Measurements from ENCODE around the gene HNRNPU. TPM values are rescaled to one million over a fixed set of nuclear protein-coding genes. Genes with fewer than 3 reads are reported as not detected.

HNRNPU gene
- total RNA-seq (2014; rRNA removed; shearing (Covaris generic)) (226 and 227 TPM in 2 replicates), polyA plus RNA-seq (2016; fragmentation: Nextera tagmentation; extraction: Ambion mirVana) (166 and 173 TPM in 2 replicates)

- peaks cover 46% of the 10 kb centered on the region for H3K79me2 ChIP-seq (ENCODE audit: insufficient read depth)
- H3K4me3 ChIP-seq, result peak within 1 kb of the TSS; percentile 97
- H3K9ac ChIP-seq, result peak within 1 kb of the TSS; percentile 100
- peaks cover 40% of the 10 kb centered on the region for H3F3A ChIP-seq (ENCODE audit: insufficient read depth)
- H3K4me2 ChIP-seq (ENCODE audit: unreplicated experiment), result peak within 1 kb of the TSS; percentile 85
- no peak for TF ChIP-seq EZH2 (IDR thresholded peaks at IDR 0.05; ENCODE audit: insufficient read depth, poor library complexity, severe bottlenecking)
- in situ Hi-C loops (cut with MboI), result loop anchor here (25.0 kb wide), 1 partner anchor 173 kb away; no protein-coding TSS in a partner anchor
- WGBS, 2 experiments (ENCODE audit: low coverage in 1 of 2, low lambda C conversion rate in 2 of 2, missing lambda C conversion rate in 2 of 2), result 1% methylated on average over 54 to 66 of the region's 71 CpGs
- H3K9me3 ChIP-seq (ENCODE audit: low read depth), result no peaks in the 10 kb centered on the region
- peak within 1 kb of the TSS; percentile 99 for H3K27ac ChIP-seq
- peak within 1 kb of the TSS; percentile 89 for H2AFZ ChIP-seq
- H3K27me3 ChIP-seq (replicated peaks; ENCODE audit: insufficient read depth), result no peaks in the 10 kb centered on the region
- peaks cover 33% of the 10 kb centered on the region for H4K20me1 ChIP-seq (ENCODE audit: insufficient read depth)
- H3K4me1 ChIP-seq (ENCODE audit: insufficient read depth), result peaks cover 36% of the 10 kb centered on the region
- peak; percentile 100 for DNase-seq
- H3K36me3 ChIP-seq (ENCODE audit: low read depth), result peaks cover 24% of the 10 kb centered on the region
- H3K9me2 ChIP-seq (ENCODE audit: insufficient read depth), result no peaks in the 10 kb centered on the region
Measured at GRCh38 chr1:244864253-244865027, at the start of gene HNRNPU. HNRNPU (minus strand) TSS chr1:244864543; CDS start chr1:244864307, 236 bp downstream.

GRCh38 chr1:244913806-244914205 lies 49.5 kb upstream of the HNRNPU start:
- H3K27ac ChIP-seq, result no peak overlapping the region
- no peaks in the 10 kb centered on the region for H4K20me1 ChIP-seq (ENCODE audit: insufficient read depth)
- WGBS, 2 experiments (ENCODE audit: low coverage in 1 of 2, low lambda C conversion rate in 2 of 2, missing lambda C conversion rate in 2 of 2), result 85 to 86% methylated on average over 15 of the region's 15 CpGs
- H3K36me3 ChIP-seq (ENCODE audit: low read depth), result no peaks in the 10 kb centered on the region
- no peaks in the 10 kb centered on the region for H3K4me1 ChIP-seq (ENCODE audit: insufficient read depth)
- H3K9me2 ChIP-seq (ENCODE audit: insufficient read depth), result no peaks in the 10 kb centered on the region
- no peaks in the 10 kb centered on the region for H3K9me3 ChIP-seq (ENCODE audit: low read depth)
- no peaks in the 10 kb centered on the region for H3F3A ChIP-seq (ENCODE audit: insufficient read depth)
- H3K27me3 ChIP-seq (replicated peaks; ENCODE audit: insufficient read depth), result no peaks in the 10 kb centered on the region
- TF ChIP-seq EZH2phosphoT487 (IDR thresholded peaks at IDR 0.05; ENCODE audit: insufficient read depth, low read depth) (no peak), EZH2 (IDR thresholded peaks at IDR 0.05; ENCODE audit: insufficient read depth, poor library complexity, severe bottlenecking) (no peak)
- in situ Hi-C loops (cut with MboI), result no loop called here
- H2AFZ ChIP-seq, result no peak overlapping the region
- H3K4me2 ChIP-seq (ENCODE audit: unreplicated experiment), result no peak overlapping the region
- no peaks in the 10 kb centered on the region for H3K79me2 ChIP-seq (ENCODE audit: insufficient read depth)
- H3K9ac ChIP-seq, result no peak overlapping the region
- H3K4me3 ChIP-seq, result no peak overlapping the region
- no peak for DNase-seq

- Histone ChIP-seq H2AFZ (no peak overlapping the region), H3K4me1 (ENCODE audit: insufficient read depth) (no peaks in the 10 kb centered on the region), H3K79me2 (ENCODE audit: insufficient read depth) (no peaks in the 10 kb centered on the region), H3K4me3 (no peak overlapping the region), H3K9ac (no peak overlapping the region), H3K9me3 (ENCODE audit: low read depth) (no peaks in the 10 kb centered on the region), H3K27me3 (replicated peaks; ENCODE audit: insufficient read depth) (no peaks in the 10 kb centered on the region), H3F3A (ENCODE audit: insufficient read depth) (no peaks in the 10 kb centered on the region), H3K9me2 (ENCODE audit: insufficient read depth) (no peaks in the 10 kb centered on the region), H3K27ac (no peak overlapping the region), H3K36me3 (ENCODE audit: low read depth) (no peaks in the 10 kb centered on the region), H4K20me1 (ENCODE audit: insufficient read depth) (no peaks in the 10 kb centered on the region), H3K4me2 (ENCODE audit: unreplicated experiment) (no peak overlapping the region)
- TF ChIP-seq EZH2 (IDR thresholded peaks at IDR 0.05; ENCODE audit: insufficient read depth, poor library complexity, severe bottlenecking) (no peak), EZH2phosphoT487 (IDR thresholded peaks at IDR 0.05; ENCODE audit: insufficient read depth, low read depth) (no peak)
- in situ Hi-C loops (cut with MboI), result no loop called here
- 83 to 87% methylated on average over 3 of the region's 3 CpGs for WGBS, 2 experiments (ENCODE audit: low coverage in 1 of 2, low lambda C conversion rate in 2 of 2, missing lambda C conversion rate in 2 of 2)
- no peak for DNase-seq
Measured at GRCh38 chr1:244904119-244904518, 39.8 kb upstream of the HNRNPU start.

GRCh38 chr1:244901400-244902015 lies 37.2 kb upstream of the HNRNPU start:
- TF ChIP-seq EZH2phosphoT487 (IDR thresholded peaks at IDR 0.05; ENCODE audit: insufficient read depth, low read depth) (no peak), EZH2 (IDR thresholded peaks at IDR 0.05; ENCODE audit: insufficient read depth, poor library complexity, severe bottlenecking) (no peak)
- Histone ChIP-seq H3K79me2 (ENCODE audit: insufficient read depth) (no peaks in the 10 kb centered on the region), H3K4me1 (ENCODE audit: insufficient read depth) (peaks cover 4% of the 10 kb centered on the region; the same call in 1 of the 2 replicates), H3K27ac (no peak overlapping the region), H3F3A (ENCODE audit: insufficient read depth) (no peaks in the 10 kb centered on the region), H3K9me3 (ENCODE audit: low read depth) (no peaks in the 10 kb centered on the region), H3K9me2 (ENCODE audit: insufficient read depth) (no peaks in the 10 kb centered on the region), H2AFZ (peak overlapping the region; percentile 33; the same call in 1 of the 2 replicates), H3K9ac (no peak overlapping the region), H3K4me2 (ENCODE audit: unreplicated experiment) (no peak overlapping the region), H3K4me3 (no peak overlapping the region), H4K20me1 (ENCODE audit: insufficient read depth) (no peaks in the 10 kb centered on the region), H3K36me3 (ENCODE audit: low read depth) (no peaks in the 10 kb centered on the region), H3K27me3 (replicated peaks; ENCODE audit: insufficient read depth) (no peaks in the 10 kb centered on the region)
- DNase-seq, result no peak
- in situ Hi-C loops (cut with MboI), result no loop called here
- WGBS, 2 experiments (ENCODE audit: low coverage in 1 of 2, low lambda C conversion rate in 2 of 2, missing lambda C conversion rate in 2 of 2), result 54 to 56% methylated on average over 6 of the region's 6 CpGs

Measured in GM23248 (cell line).